HG03039 (cell line): ENCODE data around the gene AMIGO3.

Experiments used
- ATAC-seq: cut with Tn5 transposase; IDR thresholded peaks from one replicate; pipeline ENCODE4 v1.9.1; 2021; ENCODE audit warnings: mild to moderate bottlenecking, moderate library complexity; ENCODE audit not compliant: unreplicated experiment

AMIGO3 gene

GRCh38 chr3:49670940-49671290 is 48.6 kb downstream of the AMIGO3 start:
- no peak for ATAC-seq

- ATAC-seq: no peak
These were observed 50.1 kb downstream of the AMIGO3 start for GRCh38 chr3:49669352-49669751.

GRCh38 chr3:49668861-49669260 is 50.6 kb downstream of the AMIGO3 start:
- no peak for ATAC-seq

GRCh38 chr3:49668414-49668797 is 51.1 kb downstream of the AMIGO3 start:
- no peak for ATAC-seq

- no peak for ATAC-seq
These were observed 51.6 kb downstream of the AMIGO3 start for GRCh38 chr3:49667701-49668413.
